ENCODE data around the gene TOX3.

TOX3 gene

DNA sequence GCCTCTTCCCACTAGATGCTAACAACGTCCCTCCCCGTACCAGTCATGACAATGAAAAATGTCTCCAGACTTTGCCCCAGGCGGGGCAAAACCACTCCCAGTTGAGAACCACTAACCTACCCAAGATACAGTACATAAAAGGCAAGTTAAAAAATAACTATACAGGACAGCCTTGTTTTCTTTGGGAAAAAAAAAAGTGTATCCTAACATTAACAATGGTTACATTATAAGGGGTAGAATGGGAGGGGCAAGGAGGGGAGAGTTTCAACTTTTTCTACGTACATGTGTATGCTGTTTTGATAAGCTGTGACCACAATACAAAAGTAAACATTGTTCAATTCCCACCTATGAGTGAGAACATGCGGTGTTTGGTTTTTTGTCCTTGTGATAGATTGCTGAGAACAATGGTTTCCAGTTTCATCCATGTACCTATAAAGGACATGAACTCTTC lies 94.9 kb downstream of the TOX3 start:
- no peak for DNase-seq (ENCODE audit: low read depth)

DNA sequence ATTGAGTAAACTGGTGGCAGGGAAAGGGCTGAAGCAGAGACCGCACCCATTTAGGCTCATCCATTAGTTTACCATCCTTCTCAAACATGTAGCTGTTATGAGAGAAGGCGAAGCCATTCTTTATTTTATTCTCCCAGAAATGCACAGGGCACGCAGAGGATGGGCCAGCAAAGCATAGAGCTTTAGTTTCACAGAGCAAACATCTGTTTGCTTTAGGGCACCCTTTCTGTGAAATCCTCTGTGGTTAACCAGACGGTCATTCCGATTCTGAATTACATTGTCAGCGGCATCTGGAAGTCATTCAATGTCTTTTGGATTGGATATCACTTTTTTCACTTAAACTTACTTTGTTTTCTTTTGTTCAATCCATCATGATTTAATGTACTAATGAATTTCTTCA lies 96.0 kb downstream of the TOX3 start:
- no peak for DNase-seq (ENCODE audit: low read depth)

DNA sequence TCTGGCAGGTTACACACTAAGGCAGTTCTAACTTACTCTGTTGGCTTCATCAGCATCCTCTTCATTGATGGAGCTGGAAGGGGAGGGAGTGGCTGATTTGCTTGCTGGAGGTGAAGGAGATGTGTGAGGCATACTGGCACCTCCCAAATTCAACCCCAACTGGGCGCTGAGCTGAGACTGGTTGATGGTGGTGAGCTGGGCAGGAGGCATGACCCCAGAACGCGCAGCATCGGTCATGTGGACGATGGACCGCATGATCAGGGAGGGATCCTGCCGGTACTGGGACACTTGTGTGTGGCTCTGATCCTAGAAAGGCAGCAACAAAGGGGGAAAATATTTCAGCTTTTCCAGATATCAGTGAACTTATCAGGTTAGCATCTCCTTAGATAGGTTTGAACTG lies 96.7 kb downstream of the TOX3 start:
- no peak for DNase-seq (ENCODE audit: low read depth)

DNA sequence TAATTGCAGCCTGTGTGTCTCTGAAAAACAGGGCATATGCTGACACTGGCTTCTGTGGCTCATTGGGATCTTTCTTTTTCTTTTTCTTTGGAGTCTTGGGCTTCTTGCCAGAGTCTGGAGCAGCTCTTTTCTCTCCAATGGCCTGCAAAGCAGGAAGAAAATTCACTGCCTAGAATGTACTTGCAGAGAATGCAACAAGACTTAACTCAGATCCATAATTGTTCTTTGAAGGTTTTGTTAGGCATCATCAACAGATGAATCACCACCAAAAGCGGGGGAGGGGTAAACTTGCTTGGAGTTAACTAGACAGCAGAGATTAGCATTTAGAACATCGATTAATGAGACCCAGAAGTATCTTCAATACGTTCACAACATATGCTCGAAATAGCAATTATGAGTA lies 100.9 kb downstream of the TOX3 start:
- no peak for DNase-seq (ENCODE audit: low read depth)

DNA sequence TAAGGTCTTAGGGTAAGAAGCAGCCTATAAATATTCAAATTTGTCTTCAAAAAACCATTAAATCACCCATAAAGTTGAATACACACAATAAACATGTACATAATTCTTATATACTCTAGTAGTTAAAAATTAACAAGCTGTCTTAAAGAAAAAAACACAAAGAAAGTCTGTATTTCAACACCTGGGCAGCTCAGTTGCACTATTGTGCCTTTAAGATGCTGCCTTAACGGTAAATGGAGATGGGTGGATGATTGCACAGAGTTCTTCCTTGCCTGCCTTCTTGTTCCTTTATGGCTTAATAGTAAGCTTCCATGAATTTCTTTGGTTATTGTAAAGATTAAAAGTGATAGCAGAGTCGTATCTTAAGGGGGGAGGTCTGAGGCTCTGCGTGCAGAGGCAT lies 105.1 kb downstream of the TOX3 start:
- DNase-seq (ENCODE audit: low read depth), result no peak

DNA sequence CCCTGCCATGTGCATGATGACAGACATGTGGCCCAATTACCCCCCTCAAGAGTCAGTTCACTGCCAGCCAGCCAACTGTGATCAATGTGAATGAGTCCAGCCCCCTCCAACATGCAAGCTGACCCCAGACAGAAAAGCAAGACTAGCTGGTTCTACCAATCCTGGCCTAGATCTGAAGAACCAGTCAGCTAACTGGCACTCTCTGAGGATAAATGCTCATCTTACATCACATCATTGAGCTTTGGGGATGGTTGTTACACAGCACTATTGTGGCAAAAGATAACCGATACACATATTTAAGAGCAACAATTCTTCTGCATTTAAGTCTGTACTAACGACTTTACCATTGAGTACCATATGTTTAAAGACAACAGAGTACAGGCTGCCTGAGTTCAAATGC lies 106.7 kb downstream of the TOX3 start:
- DNase-seq (ENCODE audit: low read depth), result no peak

DNA sequence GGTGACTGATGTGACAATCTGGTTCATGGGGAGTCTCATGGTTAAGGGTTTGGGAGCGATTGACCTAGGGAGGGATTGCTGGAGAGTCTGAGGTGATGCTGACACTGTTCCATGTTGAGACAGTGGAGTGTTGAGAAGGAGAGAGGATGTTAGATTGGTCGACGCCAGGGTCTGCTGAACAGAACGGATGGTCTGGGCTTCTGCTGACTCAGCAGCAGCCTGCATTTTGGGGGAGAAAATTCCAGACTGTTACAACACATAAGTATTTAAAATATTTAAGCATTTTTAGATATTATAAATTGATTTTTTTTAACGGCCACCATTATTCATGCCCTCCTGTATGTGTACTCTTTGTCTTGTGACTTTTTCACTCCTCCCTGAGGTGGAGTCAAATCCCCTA lies 107.2 kb downstream of the TOX3 start:
- no peak for DNase-seq (ENCODE audit: low read depth)

DNA sequence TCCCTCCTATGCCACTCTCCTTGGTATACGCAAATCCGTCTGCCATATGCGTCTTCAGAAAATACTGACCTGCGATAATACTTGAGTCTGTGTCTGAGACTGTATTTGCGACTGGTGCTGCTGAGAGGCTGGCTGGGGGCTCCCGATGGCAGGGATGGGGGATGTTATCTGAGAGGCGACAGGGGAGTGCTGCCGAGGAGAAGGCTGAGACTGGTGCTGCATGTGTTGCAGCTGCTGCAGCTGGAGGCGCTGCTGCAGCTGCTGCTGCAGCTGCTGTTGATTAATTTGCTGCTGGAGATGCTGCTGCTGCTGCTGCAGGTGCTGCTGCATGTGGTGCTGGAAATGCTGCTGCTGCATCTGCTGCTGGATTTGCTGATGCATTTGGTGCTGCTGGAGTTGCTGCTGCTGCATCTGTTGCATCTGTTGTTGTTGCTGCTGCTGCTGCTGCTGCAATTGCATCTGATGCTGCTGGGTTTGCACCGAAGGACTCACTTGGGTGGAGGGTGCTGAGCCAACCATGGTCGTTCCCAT lies 107.7 kb downstream of the TOX3 start:
- no peak for DNase-seq (ENCODE audit: low read depth)

DNA sequence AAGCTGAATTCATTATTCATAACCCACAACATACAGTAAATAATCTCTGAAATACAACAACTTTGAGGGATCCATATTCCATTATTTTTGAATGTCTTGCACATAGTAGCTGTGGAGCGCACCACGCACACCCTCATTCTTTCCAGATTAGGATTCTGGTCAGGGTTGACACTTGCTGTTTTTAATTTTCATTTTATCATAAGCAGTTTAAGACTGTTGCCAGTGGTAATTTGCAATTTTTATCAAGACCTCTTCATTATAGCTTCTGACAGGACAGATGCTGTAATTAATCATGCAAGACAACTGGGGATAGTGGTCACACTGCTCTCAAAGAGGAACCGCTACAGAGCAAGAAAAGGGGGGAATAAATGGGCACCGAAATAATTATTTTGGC lies 109.7 kb downstream of the TOX3 start:
- DNase-seq (ENCODE audit: low read depth), result no peak

DNA sequence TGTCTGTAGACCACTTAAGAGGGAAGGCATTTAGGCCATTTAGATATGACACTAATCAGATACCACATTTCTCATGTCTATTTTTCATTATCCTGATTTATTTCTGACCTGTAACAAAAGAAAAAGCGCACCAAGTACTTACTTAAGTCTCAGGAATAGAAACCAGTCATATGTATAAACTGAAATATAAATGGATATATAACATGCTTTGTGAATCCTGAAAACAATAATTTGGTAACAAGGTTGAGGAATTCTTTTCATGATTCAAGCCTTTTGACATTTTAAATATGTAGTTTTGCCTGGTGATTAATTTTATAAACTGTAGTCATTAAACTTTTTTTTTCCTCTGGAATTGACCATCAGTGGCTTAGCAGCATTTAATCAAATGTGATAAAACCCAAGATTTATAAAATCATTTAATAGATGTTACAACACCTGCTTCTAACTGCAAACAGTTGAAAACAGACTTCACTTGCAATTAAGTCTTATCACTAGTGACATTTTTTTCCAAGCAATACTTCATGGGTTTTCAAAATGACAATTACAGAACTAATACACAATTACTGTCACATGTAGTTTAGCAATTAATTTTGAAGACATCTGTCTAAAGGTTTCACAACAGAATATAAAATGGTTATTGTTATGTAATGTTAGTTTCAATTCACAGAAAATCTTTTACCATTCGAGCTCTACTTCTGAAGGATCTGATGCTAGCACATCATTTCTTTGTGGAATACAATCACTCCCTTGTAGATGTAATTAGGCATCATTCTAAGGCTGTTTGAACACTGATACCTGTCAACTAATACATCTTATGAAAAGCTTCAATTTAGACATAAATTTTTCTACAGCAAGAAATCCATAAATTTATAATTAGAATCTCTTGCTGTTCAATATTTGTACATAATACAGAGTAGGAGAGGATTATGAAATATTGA lies 110.3 kb downstream of the TOX3 start:
- no peak for DNase-seq (ENCODE audit: low read depth)

DNA sequence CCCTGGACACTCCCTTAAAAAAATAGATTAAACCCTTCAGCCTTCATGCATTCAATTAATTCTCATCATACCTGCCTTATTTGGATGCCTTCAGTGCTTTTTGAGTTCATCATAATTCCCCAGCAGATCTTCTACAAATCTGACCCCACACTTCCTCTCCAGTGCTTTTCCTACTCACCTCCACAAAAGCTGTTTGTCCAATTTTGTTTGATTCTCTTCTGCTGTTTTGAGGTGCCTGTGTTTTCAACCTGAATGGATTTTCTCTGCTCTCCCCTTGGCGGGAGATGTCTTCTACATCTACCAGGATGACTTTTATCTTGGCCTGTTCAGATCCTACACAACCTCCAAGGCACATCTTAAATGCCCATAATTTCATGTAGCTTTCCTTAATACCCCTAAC lies 112.7 kb downstream of the TOX3 start:
- no peak for DNase-seq (ENCODE audit: low read depth)

DNA sequence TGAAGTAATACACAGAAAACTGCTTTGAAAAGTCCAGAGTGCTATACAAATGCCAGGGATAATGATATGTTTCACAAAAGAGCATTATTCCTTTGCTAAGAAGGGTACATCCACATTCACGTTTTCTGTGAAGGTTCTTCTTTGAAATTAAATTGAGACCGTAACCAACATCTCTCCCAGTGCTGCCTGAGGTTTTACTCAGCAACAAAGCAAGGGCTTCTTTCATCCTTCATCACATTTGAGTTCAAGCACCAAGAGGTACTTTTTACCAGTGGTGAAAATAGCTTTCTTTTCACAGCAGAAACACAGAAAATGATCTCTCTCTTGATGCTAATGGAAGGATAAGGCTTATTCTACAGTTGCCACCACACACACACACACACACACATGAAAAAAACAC lies 113.3 kb downstream of the TOX3 start:
- DNase-seq (ENCODE audit: low read depth), result no peak

DNA sequence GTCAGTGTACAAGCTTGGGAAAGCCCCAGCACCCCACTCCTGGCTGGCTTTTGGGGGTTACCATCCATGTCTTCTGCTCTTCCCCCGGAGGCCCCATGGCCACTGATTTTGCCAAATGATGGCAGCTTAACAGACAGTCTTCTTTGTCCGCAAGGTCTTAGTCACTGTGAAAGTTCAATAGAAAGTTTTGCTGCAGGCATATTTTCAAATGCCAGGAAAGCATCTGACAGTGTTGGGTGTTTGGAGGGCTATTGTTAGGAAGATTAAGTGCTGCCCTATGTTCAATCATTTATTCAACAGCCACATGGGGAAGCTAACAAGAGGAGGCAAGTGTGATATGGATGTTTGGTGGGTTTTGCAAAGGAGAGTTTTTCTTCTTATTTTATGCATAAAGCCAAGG lies 122.4 kb downstream of the TOX3 start:
- no peak for DNase-seq (ENCODE audit: low read depth)

DNA sequence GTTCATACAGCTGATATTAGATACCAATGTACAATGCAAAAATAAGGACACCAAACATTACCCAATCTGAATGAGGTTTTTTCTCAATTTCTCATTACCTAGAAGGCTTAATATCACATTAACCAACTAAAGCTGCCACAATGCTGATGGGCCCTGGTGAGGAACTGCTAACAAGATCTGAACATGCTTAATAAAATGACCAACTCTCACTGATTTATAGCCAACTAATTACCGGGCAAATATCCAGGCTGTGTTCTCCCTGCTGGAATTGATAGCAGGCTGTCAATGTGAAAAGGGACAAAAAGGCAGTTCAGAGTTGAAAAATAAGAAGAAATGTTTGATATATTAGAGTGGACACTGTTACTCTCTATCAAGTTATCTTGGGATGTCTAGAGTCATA lies 124.6 kb downstream of the TOX3 start:
- DNase-seq (ENCODE audit: low read depth), result no peak

DNA sequence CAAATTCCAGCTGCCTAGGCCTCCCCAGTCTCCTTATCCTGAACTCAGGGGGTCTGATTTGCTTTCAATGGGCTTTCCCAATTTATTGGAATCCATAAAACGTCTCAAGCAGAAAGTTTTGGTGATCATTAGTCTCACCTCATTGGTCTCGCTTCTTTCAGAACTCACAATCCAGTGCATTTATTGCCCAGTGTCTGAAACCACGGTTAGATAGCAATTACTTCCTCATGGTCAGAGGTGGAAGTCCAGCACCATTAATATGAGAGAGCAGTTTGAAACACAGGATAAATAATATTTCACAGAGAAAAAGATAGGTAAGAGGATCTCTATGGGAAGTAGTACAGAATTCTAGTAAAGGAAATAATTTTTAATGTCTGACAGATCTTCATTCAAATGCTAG lies 128.7 kb downstream of the TOX3 start:
- DNase-seq (ENCODE audit: low read depth), result no peak

DNA sequence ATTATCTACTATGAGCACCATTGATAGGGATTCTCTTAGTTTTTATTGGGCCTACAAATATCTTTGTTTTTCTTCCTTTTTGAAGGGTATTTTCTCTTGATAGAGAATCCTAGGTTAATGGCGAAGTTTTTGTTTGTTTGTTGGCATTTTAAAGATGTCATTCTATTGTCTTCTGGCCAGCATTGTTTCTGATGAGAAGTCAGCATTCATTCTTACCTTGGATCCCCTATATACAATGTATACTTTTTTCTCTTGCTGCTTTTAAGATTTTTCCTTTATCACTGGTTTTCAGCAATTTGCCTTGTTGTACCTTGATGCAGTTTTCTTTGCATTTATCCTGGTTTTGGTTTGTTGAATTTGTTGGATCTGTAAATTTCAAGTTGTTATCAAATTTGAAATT lies 130.1 kb downstream of the TOX3 start:
- DNase-seq (ENCODE audit: low read depth), result no peak

DNA sequence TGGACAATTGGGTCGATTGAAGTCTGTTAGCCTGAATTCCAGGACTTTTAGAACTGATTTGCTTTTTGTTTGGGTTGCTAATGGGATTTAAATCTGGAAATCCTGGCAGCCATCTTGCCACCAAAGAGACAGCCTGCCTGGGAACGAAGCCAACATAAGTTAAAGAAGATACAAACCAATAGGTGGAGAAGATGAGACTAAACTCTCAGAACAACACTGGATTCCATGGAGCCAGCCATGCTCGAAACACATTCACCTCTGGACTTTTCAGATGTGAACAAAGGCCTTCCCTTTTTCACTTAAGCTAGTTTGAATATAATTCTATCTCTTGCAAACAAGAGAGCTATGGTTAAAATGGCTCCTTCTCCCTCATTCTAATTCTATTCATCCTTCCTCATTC lies 135.9 kb downstream of the TOX3 start:
- DNase-seq (ENCODE audit: low read depth), result no peak

DNA sequence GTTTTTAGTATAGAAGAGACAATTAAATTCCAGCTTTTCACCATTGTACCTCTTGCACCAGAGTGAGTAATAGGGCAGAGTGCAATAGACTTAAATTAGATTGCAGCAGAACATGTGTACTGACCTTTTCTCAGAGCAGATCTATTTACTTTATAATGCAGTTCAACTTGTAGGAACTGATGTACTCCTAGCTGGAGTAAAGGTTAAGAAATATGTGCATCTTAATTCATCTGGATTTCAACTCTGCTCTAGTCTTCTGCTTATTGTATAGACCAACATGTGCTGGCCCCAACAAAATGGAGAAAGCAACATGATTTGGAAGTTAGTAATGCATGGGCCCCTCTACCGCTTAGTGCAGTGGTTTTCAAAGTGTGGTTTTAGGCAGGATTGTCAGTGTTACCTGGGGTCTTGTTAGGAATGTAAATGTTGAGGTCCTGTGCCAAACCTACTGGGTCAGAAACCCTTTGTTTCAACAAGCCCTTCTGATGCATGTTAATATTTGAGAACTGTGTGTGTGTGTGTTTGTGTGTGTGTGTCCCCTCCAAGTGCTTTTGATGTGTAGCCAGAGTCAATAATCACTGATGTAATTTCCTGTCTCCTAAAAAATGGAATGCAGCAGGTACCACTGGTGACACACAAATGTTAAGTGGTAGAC lies 138.6 kb downstream of the TOX3 start:
- no peak for DNase-seq (ENCODE audit: low read depth)

DNA sequence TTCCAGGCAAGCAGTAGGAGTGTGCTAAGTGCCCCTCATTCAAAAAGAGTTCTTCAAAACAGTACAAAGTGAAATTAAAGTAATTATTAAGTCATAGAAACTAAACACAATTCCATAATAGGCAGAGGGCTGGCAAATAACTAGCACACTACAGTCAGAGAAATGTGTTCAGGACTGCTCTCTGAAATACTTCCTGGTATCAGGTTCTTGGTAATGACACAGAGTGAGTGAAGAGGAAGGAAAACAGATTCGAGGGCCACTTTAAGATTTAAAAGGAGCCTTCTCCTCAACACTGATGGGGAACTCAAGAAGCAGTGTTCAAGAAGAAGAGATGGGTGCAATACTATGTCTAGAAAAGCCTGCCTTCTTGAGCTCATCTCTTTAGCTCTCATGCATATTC lies 139.2 kb downstream of the TOX3 start:
- no peak for DNase-seq (ENCODE audit: low read depth)

DNA sequence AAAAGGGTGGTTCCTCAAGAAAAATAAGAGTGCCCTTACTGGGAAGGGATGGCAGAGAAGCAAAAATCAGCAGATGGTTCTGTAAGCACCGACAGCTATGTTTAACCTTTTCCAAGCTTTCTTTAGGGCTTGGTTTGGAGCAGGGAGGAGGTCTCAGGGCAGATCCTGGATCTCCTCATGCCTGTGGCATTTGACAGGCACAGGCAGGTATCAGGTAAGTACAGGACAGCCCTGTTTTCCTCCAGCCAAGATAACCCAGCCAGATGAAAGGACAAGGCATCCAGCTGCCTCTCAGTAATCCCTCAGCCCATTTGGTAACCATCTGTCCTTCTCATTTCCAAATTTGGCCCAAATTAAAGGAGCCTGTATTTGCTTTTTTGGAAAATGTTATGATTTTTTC lies 141.5 kb downstream of the TOX3 start:
- DNase-seq (ENCODE audit: low read depth), result no peak

DNA sequence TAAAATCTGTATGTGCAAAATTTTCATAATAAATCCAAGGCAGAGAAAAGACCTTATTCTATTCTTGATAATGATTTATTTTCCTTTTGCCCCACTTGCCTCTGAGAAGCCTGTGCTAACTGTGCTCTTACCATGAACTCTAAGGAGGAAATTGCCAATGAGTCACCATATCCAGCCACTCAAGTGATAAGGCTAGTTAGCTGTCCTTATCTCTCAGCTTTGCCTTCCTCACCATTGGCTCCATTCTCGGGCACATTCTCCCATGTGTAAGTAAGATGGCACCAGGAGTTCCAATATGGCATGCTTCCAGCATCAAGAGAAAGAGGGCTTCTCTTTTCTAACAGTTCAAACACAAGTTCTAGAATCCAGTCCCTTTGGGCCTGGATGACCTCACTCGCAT lies 142.4 kb downstream of the TOX3 start:
- DNase-seq (ENCODE audit: low read depth), result no peak

DNA sequence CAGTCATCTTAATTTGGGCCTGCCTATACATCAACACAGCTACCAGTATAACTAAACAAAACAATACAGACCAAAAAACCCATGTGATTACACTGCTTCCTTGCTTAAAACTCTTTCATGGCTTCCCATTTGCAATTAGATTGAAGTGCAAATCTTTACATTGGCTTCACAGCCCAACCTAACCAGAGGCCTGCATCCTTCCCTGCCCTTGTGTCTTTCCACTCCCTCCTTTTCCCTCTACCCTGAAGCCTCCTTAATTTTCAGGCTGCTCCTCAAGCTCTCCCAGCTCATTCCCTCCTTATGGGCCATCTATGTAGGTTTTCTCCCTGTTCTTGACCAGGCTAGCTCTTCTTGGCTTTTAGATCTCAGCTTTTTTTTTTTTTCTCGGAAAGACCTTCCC lies 147.8 kb downstream of the TOX3 start:
- DNase-seq (ENCODE audit: low read depth), result no peak

DNA sequence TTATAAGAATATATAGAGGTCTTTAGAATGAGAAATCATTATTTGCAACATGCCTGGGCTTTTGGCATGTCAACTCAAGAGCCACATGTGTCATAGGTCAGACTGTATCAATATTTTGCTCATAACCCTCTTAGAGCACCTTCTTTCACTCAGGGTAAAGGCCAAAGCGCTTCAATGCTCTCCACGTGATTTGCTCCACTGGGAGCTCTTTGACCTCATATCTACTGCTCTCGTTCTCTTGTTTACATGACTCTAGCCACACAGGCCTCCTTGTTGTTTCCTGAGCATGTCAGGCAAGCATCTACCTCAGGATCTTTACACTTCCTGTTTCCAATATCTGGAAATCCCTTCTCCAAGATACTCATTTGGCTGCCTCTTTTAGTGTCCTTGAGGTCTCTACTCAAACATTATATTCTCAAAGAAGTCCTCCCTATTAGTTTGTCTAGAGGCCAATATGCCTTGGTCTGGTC lies 148.4 kb downstream of the TOX3 start:
- no peak for DNase-seq (ENCODE audit: low read depth)
